HEK293 (cell line): ENCODE results near the gene PPHLN1.

Source experiments
- ELK4 ChIP-seq: IDR thresholded peaks from 2 replicates; pipeline ENCODE4 v1.6.1; 2011; ENCODE audit warnings: mild to moderate bottlenecking, low read depth, low read length, borderline replicate concordance
- TCF7L2 ChIP-seq: IDR thresholded peaks from 2 replicates; pipeline ENCODE4 v1.6.1; 2011; ENCODE audit warnings: low read depth, mild to moderate bottlenecking, inconsistent platforms, low read length, moderate library complexity, borderline replicate concordance
- ZBTB7A ChIP-seq: fragments of 450-650 bp; formaldehyde crosslinking; IDR thresholded peaks from 2 replicates; pipeline ENCODE4 v1.5.1; 2016; ENCODE audit warnings: low read depth, missing biosample characterization, missing genetic modification characterization
- ZNF561 ChIP-seq: fragments of 450-650 bp; IDR thresholded peaks from 2 replicates; pipeline ENCODE4 v1.5.1; 2018; ENCODE audit warnings: missing biosample characterization, missing genetic modification characterization, borderline replicate concordance
- ZNF629 ChIP-seq: fragments of 450-650 bp; formaldehyde crosslinking; IDR thresholded peaks from 2 replicates; pipeline ENCODE4 v1.5.1; 2017; ENCODE audit warnings: missing biosample characterization, missing genetic modification characterization
- ZSCAN30 ChIP-seq: fragments of 450-650 bp; IDR thresholded peaks from 2 replicates; pipeline ENCODE4 v1.5.1; 2018; ENCODE audit warnings: missing biosample characterization, mild to moderate bottlenecking, missing genetic modification characterization, moderate library complexity
- TF ChIP-seq, protein P1 (sequence below): fragments of 450-650 bp; formaldehyde crosslinking; IDR thresholded peaks from 2 replicates; pipeline ENCODE4 v1.5.1; 2016; ENCODE audit warnings: missing biosample characterization, missing genetic modification characterization
- TF ChIP-seq, protein P2 (sequence below): fragments of 450-650 bp; formaldehyde crosslinking; IDR thresholded peaks from 2 replicates; pipeline ENCODE4 v1.5.1; 2017; ENCODE audit warnings: missing biosample characterization, mild to moderate bottlenecking, missing genetic modification characterization, moderate library complexity

DNA sequence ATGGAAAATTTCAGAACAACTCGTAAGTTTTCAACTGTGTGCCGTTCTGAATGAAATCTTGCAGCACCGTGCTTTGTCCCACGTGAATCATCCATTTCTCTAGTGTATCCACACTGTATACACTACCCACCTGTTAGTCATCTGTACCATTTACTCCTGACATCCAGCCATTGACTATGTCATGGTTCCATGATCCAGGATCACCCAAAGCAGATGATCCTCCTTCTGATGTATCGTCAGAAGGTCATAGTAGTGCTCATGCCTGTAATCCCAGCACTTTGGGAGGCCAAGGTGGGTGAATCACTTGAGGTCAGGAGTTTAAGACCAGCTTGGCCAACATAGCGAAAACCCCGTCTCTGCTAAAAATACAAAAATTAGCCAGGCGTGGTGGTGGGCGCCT lies 122.9 kb downstream of the PPHLN1 start:
- TF ChIP-seq, protein P1, sequence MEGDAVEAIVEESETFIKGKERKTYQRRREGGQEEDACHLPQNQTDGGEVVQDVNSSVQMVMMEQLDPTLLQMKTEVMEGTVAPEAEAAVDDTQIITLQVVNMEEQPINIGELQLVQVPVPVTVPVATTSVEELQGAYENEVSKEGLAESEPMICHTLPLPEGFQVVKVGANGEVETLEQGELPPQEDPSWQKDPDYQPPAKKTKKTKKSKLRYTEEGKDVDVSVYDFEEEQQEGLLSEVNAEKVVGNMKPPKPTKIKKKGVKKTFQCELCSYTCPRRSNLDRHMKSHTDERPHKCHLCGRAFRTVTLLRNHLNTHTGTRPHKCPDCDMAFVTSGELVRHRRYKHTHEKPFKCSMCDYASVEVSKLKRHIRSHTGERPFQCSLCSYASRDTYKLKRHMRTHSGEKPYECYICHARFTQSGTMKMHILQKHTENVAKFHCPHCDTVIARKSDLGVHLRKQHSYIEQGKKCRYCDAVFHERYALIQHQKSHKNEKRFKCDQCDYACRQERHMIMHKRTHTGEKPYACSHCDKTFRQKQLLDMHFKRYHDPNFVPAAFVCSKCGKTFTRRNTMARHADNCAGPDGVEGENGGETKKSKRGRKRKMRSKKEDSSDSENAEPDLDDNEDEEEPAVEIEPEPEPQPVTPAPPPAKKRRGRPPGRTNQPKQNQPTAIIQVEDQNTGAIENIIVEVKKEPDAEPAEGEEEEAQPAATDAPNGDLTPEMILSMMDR (tag by site-specific recombination) = no peak
- TF ChIP-seq ZBTB7A (no peak), TCF7L2 (no peak), ELK4 (no peak), ZNF561 (no peak), ZSCAN30 (tag by site-specific recombination) (no peak), ZNF629 (tag by site-specific recombination) (no peak)
- TF ChIP-seq, protein P2, sequence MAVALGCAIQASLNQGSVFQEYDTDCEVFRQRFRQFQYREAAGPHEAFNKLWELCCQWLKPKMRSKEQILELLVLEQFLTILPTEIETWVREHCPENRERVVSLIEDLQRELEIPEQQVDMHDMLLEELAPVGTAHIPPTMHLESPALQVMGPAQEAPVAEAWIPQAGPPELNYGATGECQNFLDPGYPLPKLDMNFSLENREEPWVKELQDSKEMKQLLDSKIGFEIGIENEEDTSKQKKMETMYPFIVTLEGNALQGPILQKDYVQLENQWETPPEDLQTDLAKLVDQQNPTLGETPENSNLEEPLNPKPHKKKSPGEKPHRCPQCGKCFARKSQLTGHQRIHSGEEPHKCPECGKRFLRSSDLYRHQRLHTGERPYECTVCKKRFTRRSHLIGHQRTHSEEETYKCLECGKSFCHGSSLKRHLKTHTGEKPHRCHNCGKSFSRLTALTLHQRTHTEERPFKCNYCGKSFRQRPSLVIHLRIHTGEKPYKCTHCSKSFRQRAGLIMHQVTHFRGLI (tag by site-specific recombination) = no peak
